ENCODE measurements around the gene RPL36A. TPM values are rescaled to one million over a fixed set of nuclear protein-coding genes. Genes with fewer than 3 reads are reported as not detected.

The RPL36A gene
- total RNA-seq, 1 donor from 2014 or later, result 110 TPM

GRCh38 chrX:101391831-101392230 is 1.0 kb downstream of the RPL36A start:
- H3K36me3 Mint-ChIP-seq (ENCODE audit: low read depth), result peaks cover 3% of the 10 kb centered on the region
- TF ChIP-seq, protein P1, sequence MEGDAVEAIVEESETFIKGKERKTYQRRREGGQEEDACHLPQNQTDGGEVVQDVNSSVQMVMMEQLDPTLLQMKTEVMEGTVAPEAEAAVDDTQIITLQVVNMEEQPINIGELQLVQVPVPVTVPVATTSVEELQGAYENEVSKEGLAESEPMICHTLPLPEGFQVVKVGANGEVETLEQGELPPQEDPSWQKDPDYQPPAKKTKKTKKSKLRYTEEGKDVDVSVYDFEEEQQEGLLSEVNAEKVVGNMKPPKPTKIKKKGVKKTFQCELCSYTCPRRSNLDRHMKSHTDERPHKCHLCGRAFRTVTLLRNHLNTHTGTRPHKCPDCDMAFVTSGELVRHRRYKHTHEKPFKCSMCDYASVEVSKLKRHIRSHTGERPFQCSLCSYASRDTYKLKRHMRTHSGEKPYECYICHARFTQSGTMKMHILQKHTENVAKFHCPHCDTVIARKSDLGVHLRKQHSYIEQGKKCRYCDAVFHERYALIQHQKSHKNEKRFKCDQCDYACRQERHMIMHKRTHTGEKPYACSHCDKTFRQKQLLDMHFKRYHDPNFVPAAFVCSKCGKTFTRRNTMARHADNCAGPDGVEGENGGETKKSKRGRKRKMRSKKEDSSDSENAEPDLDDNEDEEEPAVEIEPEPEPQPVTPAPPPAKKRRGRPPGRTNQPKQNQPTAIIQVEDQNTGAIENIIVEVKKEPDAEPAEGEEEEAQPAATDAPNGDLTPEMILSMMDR (IDR thresholded peaks at IDR 0.05), result no peak
- peaks cover 18% of the 10 kb centered on the region for H3K4me1 Mint-ChIP-seq (ENCODE audit: low read depth)
- DNase-seq (ENCODE audit: low spot score), result no peak
- H3K9me3 Mint-ChIP-seq (ENCODE audit: low read depth), result peaks cover 5% of the 10 kb centered on the region
- H3K27me3 Mint-ChIP-seq (ENCODE audit: low read depth), result no peaks in the 10 kb centered on the region
- H3K4me3 Mint-ChIP-seq (ENCODE audit: unreplicated experiment), result peak overlapping the region; percentile 90
- H3K27ac Mint-ChIP-seq (ENCODE audit: unreplicated experiment), result peak overlapping the region; percentile 89

- TF ChIP-seq, protein P1 (IDR thresholded peaks at IDR 0.05), result no peak
- Mint-ChIP-seq H3K27me3 (ENCODE audit: low read depth) (no peaks in the 10 kb centered on the region), H3K9me3 (ENCODE audit: low read depth) (peaks cover 5% of the 10 kb centered on the region), H3K27ac (ENCODE audit: unreplicated experiment) (peak overlapping the region; percentile 33), H3K36me3 (ENCODE audit: low read depth) (peaks cover 3% of the 10 kb centered on the region), H3K4me1 (ENCODE audit: low read depth) (peaks cover 18% of the 10 kb centered on the region), H3K4me3 (ENCODE audit: unreplicated experiment) (no peak overlapping the region)
- no peak for DNase-seq (ENCODE audit: low spot score)
These were observed 2.9 kb downstream of the RPL36A start for GRCh38 chrX:101393530-101394305.

- H3K9me3 Mint-ChIP-seq (ENCODE audit: low read depth), result peaks cover 5% of the 10 kb centered on the region
- H3K27ac Mint-ChIP-seq (ENCODE audit: unreplicated experiment), result no peak overlapping the region
- no peaks in the 10 kb centered on the region for H3K27me3 Mint-ChIP-seq (ENCODE audit: low read depth)
- peaks cover 18% of the 10 kb centered on the region for H3K4me1 Mint-ChIP-seq (ENCODE audit: low read depth)
- H3K4me3 Mint-ChIP-seq (ENCODE audit: unreplicated experiment), result no peak overlapping the region
- TF ChIP-seq, protein P1 (IDR thresholded peaks at IDR 0.05), result no peak
- peaks cover 3% of the 10 kb centered on the region for H3K36me3 Mint-ChIP-seq (ENCODE audit: low read depth)
- DNase-seq (ENCODE audit: low spot score), result no peak
These were observed 3.6 kb downstream of the RPL36A start for GRCh38 chrX:101394372-101394771.

DNA sequence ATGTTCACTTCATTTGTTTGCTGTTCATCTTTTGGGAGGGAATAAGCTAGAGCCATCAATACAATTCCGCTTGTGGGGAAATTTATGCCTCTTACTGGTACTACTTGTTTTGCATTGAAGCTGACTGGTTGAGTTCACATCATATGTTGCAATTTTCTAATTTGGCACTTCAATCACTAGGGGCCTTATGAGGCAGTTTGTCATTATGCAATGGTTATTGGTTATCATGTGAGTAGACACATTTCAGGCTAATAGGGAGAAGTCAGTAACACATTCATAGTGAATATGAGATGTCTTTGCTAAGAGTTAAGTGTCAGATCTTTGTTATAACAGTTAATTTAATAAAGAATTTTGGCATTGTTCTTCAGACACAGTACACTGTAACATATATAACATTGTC is 5.0 kb downstream of the RPL36A start:
- no peak for DNase-seq (ENCODE audit: low spot score)
- H3K4me1 Mint-ChIP-seq (ENCODE audit: low read depth), result peaks cover 18% of the 10 kb centered on the region
- no peaks in the 10 kb centered on the region for H3K27me3 Mint-ChIP-seq (ENCODE audit: low read depth)
- H3K9me3 Mint-ChIP-seq (ENCODE audit: low read depth), result peaks cover 8% of the 10 kb centered on the region
- TF ChIP-seq, protein P1 (IDR thresholded peaks at IDR 0.05), result no peak
- H3K36me3 Mint-ChIP-seq (ENCODE audit: low read depth), result peaks cover 5% of the 10 kb centered on the region
- no peak overlapping the region for H3K27ac Mint-ChIP-seq (ENCODE audit: unreplicated experiment)
- H3K4me3 Mint-ChIP-seq (ENCODE audit: unreplicated experiment), result no peak overlapping the region

- Mint-ChIP-seq H3K4me3 (ENCODE audit: unreplicated experiment) (no peak overlapping the region), H3K27ac (ENCODE audit: unreplicated experiment) (no peak overlapping the region), H3K36me3 (ENCODE audit: low read depth) (peaks cover 7% of the 10 kb centered on the region), H3K9me3 (ENCODE audit: low read depth) (peaks cover 3% of the 10 kb centered on the region), H3K4me1 (ENCODE audit: low read depth) (peaks cover 8% of the 10 kb centered on the region), H3K27me3 (ENCODE audit: low read depth) (no peaks in the 10 kb centered on the region)
- TF ChIP-seq, protein P1 (IDR thresholded peaks at IDR 0.05), result no peak
- DNase-seq (ENCODE audit: low spot score), result no peak
These were observed 7.0 kb downstream of the RPL36A start for GRCh38 chrX:101397779-101398178.
